Hematopoietic multipotent progenitor cell treated with erythropoietin and hydrocortisone succinate and interleukin-3 and kit ligand, for 4 days (in vitro differentiated cells): ENCODE measurements around the gene STARD3NL.
"Not testable (repeated sequence)": the region's sequence is repeated elsewhere in the genome, so short reads cannot be mapped to it uniquely, and the experiment has no call there.

ENCODE experiments used
- DNase-seq: peaks from one replicate; pipeline ENCODE4 v3.0.0-alpha.2; 2015

The STARD3NL gene

DNA sequence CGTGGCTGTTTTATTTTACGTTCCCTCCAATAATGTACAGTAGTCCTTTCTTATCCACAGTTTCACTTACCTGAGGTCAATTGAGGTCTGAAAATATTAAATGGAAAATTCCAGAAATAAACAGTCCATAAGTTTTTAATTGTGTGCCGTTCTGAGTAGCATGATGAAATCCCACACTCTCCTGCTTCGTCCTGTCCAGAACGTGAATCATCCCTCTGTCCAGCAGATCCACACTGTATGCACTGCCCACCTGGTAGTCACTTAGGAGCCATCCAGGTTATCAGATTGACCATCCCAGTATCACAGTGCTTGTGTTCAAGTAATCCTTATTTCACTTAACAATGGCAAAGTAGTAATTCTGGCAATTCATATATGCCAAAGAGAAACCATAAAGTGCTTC lies 46.3 kb downstream of the STARD3NL start:
- no peak for DNase-seq

DNA sequence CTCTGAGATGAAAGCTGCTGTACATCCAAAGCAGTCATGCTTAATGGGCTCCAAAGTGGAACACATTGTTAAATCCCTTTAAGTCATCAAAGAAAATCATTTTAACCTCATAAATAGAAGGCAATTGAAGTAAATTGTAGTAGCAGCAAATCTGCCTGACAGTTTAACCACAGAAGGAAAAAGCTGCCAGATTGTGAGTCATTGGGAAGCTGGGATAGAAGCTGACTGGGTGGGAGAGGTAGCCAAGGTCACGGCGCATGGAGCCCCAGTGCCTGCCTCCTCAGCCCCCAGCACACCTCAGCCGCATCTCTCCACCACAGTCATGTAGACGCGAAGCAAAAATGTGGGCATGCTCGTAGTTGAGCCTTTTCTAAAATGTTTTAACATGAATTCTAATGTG lies 51.3 kb downstream of the STARD3NL start:
- DNase-seq = no peak

GRCh38 chr7:38229884-38230642 lies 52.0 kb downstream of the STARD3NL start:
- DNase-seq = no peak

DNA sequence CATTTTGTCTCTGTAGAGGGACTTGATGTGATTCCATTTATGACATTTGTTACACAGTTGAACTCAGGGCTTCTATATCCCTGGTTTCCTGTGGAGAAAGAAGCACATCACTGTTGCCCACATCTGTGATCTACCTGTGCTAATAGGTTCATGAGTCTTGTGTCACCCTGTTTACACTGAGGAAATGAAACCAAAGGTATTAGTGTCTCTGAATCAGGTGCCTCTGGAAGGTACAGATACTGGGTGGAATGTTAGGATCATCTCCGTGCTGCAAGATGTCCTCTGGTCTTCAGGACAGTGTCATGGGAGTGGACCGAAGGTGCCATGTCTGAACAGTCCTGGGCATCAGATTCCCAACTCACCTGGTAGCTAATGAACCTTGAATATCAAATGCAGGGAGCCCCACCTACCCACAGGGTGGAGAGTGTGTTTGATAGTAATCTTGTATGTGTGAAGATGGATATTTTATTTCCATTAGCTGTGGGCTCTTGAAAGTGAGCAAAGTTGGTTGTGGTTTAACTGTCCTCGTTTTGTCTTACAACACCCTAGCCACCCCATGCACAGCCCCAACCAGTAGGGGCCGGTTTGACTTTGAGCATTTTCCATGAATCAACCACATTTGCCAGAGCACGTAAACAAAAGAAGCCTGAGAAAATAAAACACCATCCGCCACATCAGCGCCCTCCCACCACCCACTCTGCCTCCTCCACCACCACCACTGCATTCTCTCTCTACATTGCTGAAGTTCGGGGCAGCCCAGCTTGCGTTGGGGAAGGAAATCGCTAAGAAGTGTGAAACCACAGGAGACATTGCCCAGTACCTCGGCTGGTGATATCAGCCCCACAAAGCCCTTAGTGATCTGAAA lies 54.7 kb downstream of the STARD3NL start:
- DNase-seq = peak; percentile 92

DNA sequence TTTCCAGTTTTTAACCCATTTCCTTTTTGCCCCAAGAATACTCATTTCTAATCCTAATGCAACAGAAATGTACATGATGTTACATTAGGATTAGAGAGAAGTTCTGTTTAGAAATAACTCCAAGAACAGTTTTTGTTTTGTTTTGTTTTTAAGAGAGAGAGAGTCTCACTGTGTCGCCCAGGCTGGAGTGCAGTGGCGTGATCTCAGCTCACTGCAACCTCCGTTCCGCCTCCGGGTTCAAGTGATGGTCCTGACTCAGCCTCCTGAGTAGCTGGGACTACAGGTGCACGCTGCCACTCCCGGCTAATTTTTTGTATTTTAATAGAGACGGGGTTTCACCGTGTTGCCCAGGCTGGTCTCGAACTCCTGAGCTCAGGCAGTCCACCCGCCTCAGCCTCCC lies 56.7 kb downstream of the STARD3NL start:
- not testable (repeated sequence) for DNase-seq

DNA sequence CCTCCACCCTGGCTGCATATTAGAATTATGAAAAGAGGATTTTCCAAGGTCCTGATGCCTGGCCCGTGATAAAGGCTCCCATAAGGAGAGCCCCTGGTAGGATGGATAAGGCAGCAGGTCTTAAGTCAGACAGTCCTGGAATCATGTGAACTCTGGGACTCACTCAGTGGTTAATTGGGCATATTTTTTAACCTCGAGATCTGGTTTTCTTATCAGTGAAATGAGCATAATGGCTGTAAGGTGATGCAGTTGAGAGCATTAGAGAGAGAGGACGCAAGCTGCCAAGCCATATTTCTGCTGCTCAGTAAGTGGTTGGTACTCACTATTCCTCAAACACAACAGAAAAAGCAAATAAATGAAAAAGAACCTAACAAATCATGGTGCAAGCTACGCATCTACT lies 57.6 kb downstream of the STARD3NL start:
- no peak for DNase-seq

GRCh38 chr7:38239129-38239528 lies 61.1 kb downstream of the STARD3NL start:
- DNase-seq = not testable (repeated sequence)

DNA sequence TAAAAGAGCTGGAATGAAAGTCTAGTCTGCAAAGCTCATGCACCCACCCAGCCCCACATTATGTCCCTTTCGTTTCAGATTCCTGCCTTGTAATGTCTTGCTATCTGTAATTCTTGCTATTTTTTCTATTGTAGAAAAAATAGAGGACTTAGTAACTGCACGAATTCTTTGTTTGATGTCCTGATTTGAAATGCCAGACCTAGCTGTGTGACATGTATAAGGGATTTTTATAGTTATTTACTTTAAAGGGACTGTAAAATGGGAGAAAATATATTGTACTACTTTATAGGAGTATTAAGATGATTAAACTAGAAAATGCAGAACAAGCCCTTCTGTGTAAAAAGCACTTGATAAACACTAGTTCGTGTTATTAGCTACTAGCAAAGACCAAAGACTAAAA lies 63.0 kb downstream of the STARD3NL start:
- no peak for DNase-seq

DNA sequence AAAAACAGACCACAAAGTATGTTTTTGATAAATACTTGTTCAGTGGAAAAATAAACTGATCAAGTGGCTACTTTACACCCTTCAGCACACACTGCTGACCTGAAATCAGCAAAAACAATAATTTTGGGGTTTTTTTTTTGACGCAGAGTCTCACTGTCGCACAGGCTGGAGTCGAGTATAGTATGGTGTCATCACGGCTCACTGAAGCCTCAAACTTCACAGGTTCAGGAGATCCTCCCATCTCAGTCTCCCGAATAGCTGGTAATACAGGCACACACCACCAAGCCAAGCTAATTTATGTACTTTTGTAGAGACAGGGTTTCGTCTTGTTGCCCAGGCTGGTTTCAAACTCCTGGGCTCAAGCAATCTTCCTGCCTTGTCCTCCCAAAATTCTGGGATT lies 64.8 kb downstream of the STARD3NL start:
- DNase-seq = no peak

GRCh38 chr7:38243345-38243744 lies 65.3 kb downstream of the STARD3NL start:
- peak; percentile 64 for DNase-seq

- DNase-seq = no peak
Measured at GRCh38 chr7:38244516-38244915, 66.5 kb downstream of the STARD3NL start.

- no peak for DNase-seq
Measured at GRCh38 chr7:38245409-38245977, 67.4 kb downstream of the STARD3NL start.

DNA sequence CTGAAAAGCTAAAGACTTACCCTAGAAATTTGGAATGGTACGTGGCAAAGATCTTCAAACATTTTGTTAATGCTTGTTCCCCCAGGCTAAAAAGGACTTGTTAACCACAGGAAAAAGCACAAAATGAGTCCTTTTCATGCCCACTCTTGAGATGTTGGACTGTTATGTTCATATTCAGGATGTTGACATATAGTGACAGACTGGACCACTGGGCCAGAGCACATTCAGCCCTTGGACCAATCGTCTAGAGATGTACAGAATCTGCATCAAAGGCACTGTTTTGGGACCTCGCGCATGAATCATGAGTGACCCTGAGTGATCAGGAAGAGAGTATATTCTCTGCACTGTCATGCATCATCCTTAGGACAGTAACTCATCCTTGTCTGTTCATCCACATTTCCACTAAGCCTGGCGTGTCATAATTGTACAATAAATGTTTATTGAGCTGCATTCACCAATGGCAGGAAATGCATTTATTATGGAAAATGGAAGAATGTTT lies 70.1 kb downstream of the STARD3NL start:
- DNase-seq = no peak

DNA sequence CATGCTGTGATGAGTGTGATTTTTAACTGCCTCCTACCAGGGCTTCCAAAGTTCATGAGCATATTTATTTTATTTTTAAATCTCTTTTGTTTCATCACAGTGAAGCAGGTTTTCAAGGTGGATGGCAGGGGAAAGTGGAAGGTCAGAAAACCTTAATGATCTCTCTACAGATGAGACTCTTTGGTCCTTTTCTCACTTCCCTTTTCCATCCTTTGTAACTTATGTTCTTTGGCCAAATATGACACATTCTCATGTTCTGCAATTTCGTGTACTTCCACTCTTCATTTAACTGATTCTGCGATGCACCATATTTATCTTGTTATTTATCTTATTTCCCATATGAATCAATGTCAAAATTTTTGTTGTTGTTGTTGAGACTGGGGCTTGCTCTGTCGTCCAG lies 71.8 kb downstream of the STARD3NL start:
- DNase-seq = not testable (repeated sequence)

DNA sequence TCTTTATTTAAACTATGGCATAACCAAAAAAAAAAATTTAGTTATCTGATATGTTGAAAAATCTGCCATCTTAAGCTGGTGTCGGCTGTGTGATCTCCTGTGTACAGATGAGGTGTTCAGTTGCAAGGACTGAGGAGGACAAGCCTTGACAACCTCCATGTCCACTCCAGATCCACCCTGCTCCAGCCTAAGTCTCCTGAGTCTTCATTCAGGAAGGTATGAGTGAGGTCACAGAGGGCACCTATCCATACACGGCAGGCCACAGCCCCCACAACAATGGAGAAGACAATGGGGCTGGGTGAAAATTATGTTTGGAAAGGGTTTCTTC lies 79.3 kb downstream of the STARD3NL start:
- DNase-seq = no peak

DNA sequence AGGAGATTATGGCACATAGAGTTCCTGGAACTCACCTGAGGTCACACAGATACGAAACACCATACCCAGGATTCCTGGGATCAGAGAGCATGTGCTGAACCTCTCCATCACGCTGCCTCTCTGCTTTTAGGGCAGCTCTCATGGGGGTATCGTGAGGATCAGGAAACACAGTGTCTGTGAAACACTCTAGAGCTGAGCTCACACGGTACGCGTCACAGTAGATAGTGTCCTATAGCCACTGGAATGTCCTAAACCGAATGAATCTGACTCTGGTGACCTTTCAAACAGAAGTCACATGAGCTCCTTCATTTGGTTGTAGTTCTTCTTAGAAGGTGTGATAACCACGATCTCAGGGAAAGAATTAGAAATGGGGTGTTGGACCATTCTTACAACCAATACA lies 81.1 kb downstream of the STARD3NL start:
- DNase-seq = not testable (repeated sequence)

GRCh38 chr7:38261601-38262000 lies 83.6 kb downstream of the STARD3NL start:
- DNase-seq = not testable (repeated sequence)

DNA sequence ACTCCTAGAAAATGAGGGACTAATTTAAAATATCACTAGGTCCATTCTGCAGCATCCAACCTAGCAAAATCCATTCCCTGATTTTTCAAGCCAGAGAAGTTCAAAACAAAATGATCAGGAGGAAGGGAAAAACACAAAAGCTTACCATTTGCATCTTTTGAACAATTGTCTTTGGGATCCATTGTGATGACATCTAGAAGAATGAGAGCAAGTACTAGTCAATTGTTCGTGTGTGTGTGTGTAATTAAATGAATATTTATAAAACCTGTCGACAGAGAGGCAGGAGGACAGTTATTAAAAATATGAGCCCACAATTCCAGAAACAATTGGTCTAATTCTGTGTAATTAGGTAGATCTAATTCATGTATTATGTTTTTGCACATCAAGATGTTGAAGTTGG lies 84.0 kb downstream of the STARD3NL start:
- not testable (repeated sequence) for DNase-seq

- DNase-seq = no peak
Measured at GRCh38 chr7:38262545-38262944, 84.5 kb downstream of the STARD3NL start.

DNA sequence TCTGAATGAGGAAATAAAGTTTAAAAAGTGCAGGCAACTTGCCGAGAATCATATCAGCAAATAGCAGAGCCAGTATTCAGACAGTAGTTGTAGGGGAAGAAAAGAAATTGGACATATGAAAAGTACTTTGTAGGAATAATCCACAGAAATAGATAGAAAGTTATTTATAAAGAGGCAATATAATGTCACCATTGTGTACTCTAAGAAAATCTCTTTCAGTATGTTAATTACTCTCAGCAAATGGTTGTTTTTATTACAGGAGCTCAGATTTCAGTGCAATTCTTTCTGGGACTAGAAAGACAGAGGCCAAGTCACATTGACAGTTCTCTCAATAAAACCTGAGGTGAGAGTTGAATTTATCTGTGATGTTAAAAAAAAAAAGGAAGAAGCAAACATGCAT lies 85.2 kb downstream of the STARD3NL start:
- DNase-seq = not testable (repeated sequence)

DNA sequence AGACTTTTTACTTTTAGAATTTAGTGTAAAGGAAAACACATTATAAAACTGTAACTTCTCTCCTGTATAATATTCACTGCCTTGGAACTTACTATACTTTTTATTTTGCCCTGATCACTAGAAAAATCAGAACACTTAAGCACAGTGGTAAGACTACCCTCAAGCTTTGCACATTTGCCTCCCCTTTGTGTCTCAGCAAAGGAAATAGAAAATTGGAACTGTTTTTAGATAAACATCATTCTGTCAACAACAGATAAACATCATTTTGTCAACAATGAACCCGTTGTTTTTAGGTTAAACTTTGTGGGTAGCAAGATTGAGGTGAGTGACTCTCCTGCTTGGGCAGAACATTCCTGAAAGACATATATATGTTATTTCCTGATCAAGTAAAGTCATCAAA lies 86.6 kb downstream of the STARD3NL start:
- not testable (repeated sequence) for DNase-seq

DNA sequence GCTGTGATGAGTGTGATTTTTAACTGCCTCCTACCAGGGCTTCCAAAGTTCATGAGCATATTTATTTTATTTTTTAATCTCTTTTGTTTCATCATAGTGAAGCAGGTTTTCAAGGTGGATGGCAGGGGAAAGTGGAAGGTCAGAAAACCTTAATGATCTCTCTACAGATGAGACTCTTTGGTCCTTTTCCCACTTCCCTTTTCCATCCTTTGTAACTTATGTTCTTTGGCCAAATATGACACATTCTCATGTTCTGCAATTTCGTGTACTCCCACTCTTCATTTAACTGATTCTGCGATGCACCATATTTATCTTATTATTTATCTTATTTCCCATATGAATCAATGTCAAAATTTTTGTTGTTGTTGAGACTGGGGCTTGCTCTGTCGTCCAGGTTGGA lies 87.9 kb downstream of the STARD3NL start:
- DNase-seq = not testable (repeated sequence)

DNA sequence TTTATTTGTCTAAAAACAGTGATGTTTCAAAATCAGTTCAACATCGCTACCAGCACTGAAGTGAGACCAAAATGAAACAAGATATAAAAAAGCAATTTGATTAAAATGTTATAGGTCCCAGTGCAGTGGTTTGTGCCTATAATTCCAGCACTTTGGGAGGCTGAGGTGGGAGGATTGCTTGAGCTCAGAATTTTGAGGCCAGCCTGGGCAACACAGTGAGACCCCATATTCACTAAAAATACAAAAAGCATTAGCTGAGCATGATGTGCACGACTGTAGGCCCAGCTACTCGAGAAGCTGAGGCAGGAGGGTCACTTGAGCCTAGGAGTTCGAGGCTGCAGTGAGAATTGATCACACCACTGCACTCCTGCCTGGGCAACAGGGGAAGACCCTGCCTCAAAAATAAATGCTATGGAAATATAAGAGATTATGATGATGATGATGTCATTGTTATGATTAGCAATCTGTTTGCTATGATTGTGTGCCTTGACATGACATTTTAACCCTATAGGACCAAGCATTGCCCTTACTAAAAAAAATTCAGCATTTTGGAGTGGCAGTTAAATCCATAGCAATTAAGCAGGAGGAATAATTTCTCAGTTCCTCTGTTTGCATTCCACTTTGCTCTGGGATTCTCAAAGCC lies 91.8 kb downstream of the STARD3NL start:
- DNase-seq = not testable (repeated sequence)
